ENCODE results near the gene COBLL1. TPM values are rescaled to one million over a fixed set of nuclear protein-coding genes. Genes with fewer than 3 reads are reported as not detected.

The COBLL1 gene
- total and polyA plus RNA-seq, 11 donors: 4.0 to 36.9 (median 16.2) TPM

DNA sequence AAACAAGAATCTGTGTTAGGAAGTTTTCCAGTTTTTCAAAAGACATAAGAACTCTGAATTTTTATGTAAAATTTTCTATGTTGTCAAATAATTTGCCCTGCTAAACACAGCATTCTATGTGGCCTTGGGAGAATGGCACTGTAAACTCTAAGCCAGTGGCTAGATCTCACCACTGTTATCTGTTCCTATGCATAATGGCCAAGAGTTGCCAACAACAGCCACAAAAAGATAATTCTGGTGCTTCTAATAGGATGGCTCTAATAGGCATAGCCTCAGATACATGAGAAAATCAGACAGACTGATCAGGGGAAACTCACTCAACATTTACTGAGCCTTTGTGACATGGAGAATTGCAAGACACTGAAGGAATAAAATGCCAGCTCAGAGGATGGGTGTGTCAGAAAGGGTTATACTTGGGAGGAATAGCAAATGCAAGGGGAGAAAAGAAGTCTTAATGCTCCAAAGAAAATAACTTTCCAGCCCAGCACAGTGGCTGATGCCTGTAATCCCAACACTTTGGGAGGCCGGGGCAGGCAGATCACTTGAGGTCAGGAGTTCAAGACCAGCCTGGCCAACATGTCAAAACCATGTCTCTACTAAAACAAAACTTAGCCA, 63.7 kb downstream of the COBLL1 start:
- Histone ChIP-seq H3K36me3 (no peaks in the 10 kb centered on the region), H3K27me3 (no peaks in the 10 kb centered on the region), H3K4me1 (peaks cover 0 to 65% (median 36%) of the 10 kb centered on the region in 12 donors), H3K4me3 (no peak overlapping the region), H3K27ac (peak overlapping the region in 5 of 12 donors; percentile 14 to 79 (median 78)), H3K9me3 (no peaks in the 10 kb centered on the region)
- intact Hi-C loops (cut with DNase I): loop anchor here in 1 of 10 donors (2.0 kb wide), 1 partner anchor 63 kb away; the partner anchor contains the start of gene COBLL1
- TF ChIP-seq POLR2A (IDR thresholded peaks at IDR 0.05): no peak
- TF ChIP-seq, protein P1, sequence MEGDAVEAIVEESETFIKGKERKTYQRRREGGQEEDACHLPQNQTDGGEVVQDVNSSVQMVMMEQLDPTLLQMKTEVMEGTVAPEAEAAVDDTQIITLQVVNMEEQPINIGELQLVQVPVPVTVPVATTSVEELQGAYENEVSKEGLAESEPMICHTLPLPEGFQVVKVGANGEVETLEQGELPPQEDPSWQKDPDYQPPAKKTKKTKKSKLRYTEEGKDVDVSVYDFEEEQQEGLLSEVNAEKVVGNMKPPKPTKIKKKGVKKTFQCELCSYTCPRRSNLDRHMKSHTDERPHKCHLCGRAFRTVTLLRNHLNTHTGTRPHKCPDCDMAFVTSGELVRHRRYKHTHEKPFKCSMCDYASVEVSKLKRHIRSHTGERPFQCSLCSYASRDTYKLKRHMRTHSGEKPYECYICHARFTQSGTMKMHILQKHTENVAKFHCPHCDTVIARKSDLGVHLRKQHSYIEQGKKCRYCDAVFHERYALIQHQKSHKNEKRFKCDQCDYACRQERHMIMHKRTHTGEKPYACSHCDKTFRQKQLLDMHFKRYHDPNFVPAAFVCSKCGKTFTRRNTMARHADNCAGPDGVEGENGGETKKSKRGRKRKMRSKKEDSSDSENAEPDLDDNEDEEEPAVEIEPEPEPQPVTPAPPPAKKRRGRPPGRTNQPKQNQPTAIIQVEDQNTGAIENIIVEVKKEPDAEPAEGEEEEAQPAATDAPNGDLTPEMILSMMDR (IDR thresholded peaks at IDR 0.05): no peak
- 79 to 85% (median 83%) methylated on average over 1 of the region's 1 CpG for WGBS, 4 donors
- ATAC-seq (no peak), DNase-seq (no peak)

DNA sequence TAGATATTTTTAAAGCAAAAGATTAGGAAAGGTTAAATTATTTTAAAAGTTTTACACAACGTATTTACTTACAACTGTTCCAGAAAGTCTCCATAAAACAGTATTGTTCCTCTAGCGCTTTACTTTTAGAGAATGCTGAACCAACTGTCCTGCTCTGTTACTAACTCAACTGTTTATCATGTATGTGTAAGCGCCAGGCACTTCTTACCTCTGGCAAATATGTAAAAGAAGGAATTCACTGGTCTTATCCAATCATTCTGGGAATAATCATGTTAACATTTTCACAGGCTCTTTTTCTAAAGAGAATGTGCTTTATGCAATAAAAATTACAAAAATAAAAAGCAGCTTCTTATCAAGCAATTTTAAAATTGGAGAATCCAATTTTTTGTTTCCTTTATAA, 68.0 kb downstream of the COBLL1 start:
- Histone ChIP-seq H3K9me3 (no peaks in the 10 kb centered on the region), H3K27me3 (no peaks in the 10 kb centered on the region), H3K36me3 (no peaks in the 10 kb centered on the region), H3K4me3 (no peak overlapping the region), H3K4me1 (peaks cover 0 to 36% (median 6%) of the 10 kb centered on the region in 12 donors), H3K27ac (no peak overlapping the region)
- WGBS, 4 donors: 95 to 96% (median 95%) methylated on average over 3 of the region's 3 CpGs
- no peak for ATAC-seq
- no peak for TF ChIP-seq POLR2A (IDR thresholded peaks at IDR 0.05)
- intact Hi-C loops (cut with DNase I): no loop called here
- no peak for DNase-seq

DNA sequence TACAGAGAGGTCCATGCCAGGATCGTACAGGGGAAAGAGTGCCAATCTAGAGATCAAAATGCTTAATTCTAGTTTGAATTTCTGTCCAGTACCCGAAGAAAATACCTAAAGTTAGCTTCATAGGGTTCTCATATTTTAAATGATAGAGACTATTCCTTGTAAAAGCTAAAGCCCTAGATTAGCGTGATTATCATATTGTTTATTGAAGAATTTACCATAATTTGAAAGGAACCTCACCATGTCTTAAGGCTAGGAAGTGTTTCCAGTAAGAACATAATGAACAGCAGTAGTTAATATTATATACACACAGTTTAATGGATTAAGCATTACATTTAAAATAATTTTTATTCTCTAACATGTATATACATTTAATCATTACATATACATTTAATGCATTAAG, 68.5 kb downstream of the COBLL1 start:
- 90 to 96% (median 94%) methylated on average over 3 of the region's 3 CpGs for WGBS, 4 donors
- Histone ChIP-seq H3K27ac (no peak overlapping the region), H3K4me3 (no peak overlapping the region), H3K36me3 (no peaks in the 10 kb centered on the region), H3K9me3 (no peaks in the 10 kb centered on the region), H3K4me1 (peaks cover 0 to 34% (median 4%) of the 10 kb centered on the region in 12 donors), H3K27me3 (no peaks in the 10 kb centered on the region)
- ATAC-seq (no peak), DNase-seq (no peak)
- TF ChIP-seq, protein P1 (IDR thresholded peaks at IDR 0.05): no peak
- no peak for TF ChIP-seq POLR2A (IDR thresholded peaks at IDR 0.05)
- intact Hi-C loops (cut with DNase I): no loop called here

DNA sequence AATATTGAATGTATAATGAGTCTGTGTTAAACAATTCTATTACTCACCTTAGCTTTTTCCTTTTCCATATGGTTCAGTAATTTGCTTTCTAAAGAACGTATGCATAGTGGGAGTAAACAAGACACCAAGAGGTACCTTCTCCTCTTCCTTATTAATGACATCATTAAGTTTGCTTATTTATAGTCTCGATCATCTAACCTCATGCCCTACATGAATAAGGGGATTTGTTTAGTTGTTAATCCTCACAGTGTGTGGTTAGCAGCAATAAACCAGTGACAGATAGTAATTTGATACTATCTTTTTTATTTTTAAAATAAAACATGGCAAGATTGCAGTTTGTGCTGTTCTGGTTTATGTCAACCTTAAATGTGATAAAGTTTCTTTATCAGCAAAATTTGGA, 69.7 kb downstream of the COBLL1 start:
- DNase-seq: no peak
- Histone ChIP-seq H3K4me3 (no peak overlapping the region), H3K27me3 (no peaks in the 10 kb centered on the region), H3K27ac (no peak overlapping the region), H3K9me3 (no peaks in the 10 kb centered on the region), H3K36me3 (no peaks in the 10 kb centered on the region), H3K4me1 (peaks cover 0 to 30% (median 2%) of the 10 kb centered on the region in 12 donors)
- no peak for TF ChIP-seq POLR2A (IDR thresholded peaks at IDR 0.05)
- TF ChIP-seq, protein P1 (IDR thresholded peaks at IDR 0.05): no peak
- no peak for ATAC-seq
- 60 to 65% (median 63%) methylated on average over 2 of the region's 2 CpGs for WGBS, 4 donors
- intact Hi-C loops (cut with DNase I): no loop called here

Data from heart left ventricle (tissue), 16 donors.